COLO668 (cell line): Measurements from ENCODE around the gene SORCS2.

Experiments
- DNase-seq: peaks from one replicate; lab custom pipeline; 2025; ENCODE audit not compliant: unreplicated experiment; lab: John Stamatoyannopoulos, UW

The SORCS2 gene

GRCh38 chr4:7461230-7461629 is 268.9 kb downstream of the SORCS2 start:
- DNase-seq, result no peak

- DNase-seq, result peak; percentile 8
These were observed 270.2 kb downstream of the SORCS2 start for GRCh38 chr4:7462509-7462971.

GRCh38 chr4:7463566-7464258 is 271.4 kb downstream of the SORCS2 start:
- no peak for DNase-seq

- DNase-seq, result no peak
These were observed 271.9 kb downstream of the SORCS2 start for GRCh38 chr4:7464259-7464655.

GRCh38 chr4:7465017-7465416 is 272.7 kb downstream of the SORCS2 start:
- no peak for DNase-seq

- no peak for DNase-seq
These were observed 273.9 kb downstream of the SORCS2 start for GRCh38 chr4:7466215-7466614.

GRCh38 chr4:7466904-7467303 is 274.6 kb downstream of the SORCS2 start:
- DNase-seq, result no peak

GRCh38 chr4:7467471-7467870 is 275.1 kb downstream of the SORCS2 start:
- no peak for DNase-seq

GRCh38 chr4:7469023-7469422 is 276.7 kb downstream of the SORCS2 start:
- no peak for DNase-seq

- no peak for DNase-seq
These were observed 277.8 kb downstream of the SORCS2 start for GRCh38 chr4:7470111-7470510.

- DNase-seq, result no peak
These were observed 278.3 kb downstream of the SORCS2 start for GRCh38 chr4:7470522-7471128.

GRCh38 chr4:7472442-7473013 is 280.2 kb downstream of the SORCS2 start:
- DNase-seq, result no peak

GRCh38 chr4:7473081-7473480 is 280.7 kb downstream of the SORCS2 start:
- DNase-seq, result no peak

- DNase-seq, result no peak
These were observed 282.0 kb downstream of the SORCS2 start for GRCh38 chr4:7474320-7474719.

- DNase-seq, result no peak
These were observed 282.9 kb downstream of the SORCS2 start for GRCh38 chr4:7475207-7475606.

GRCh38 chr4:7476820-7477219 is 284.5 kb downstream of the SORCS2 start:
- no peak for DNase-seq

GRCh38 chr4:7477695-7478094 is 285.4 kb downstream of the SORCS2 start:
- DNase-seq, result no peak

GRCh38 chr4:7478665-7479064 is 286.3 kb downstream of the SORCS2 start:
- no peak for DNase-seq

GRCh38 chr4:7480423-7480822 is 288.1 kb downstream of the SORCS2 start:
- DNase-seq, result no peak

- no peak for DNase-seq
These were observed 288.9 kb downstream of the SORCS2 start for GRCh38 chr4:7481227-7481626.

- no peak for DNase-seq
These were observed 292.8 kb downstream of the SORCS2 start for GRCh38 chr4:7485096-7485495.

- DNase-seq, result no peak
These were observed 293.8 kb downstream of the SORCS2 start for GRCh38 chr4:7486101-7486500.
